Measurements from ENCODE around the gene CAMK2A. TPM values are rescaled to one million over a fixed set of nuclear protein-coding genes. Genes with fewer than 3 reads are reported as not detected.

CAMK2A gene
- total and polyA plus RNA-seq, 11 donors: 3.2 to 26.0 (median 15.2) TPM

- DNase-seq (peak in 1 of 5 donors; percentile 51), ATAC-seq (no peak)
- Histone ChIP-seq H3K27ac (no peak overlapping the region), H3K4me1 (peaks cover 0 to 9% (median 3%) of the 10 kb centered on the region in 12 donors), H3K27me3 (no peaks in the 10 kb centered on the region), H3K36me3 (no peaks in the 10 kb centered on the region), H3K9me3 (no peaks in the 10 kb centered on the region), H3K4me3 (no peak overlapping the region)
- 88 to 93% (median 89%) methylated on average over 16 to 23 of the region's 23 CpGs for WGBS, 4 donors
- intact Hi-C loops (cut with DNase I): loop anchor here in 2 of 10 donors (10.0 kb wide), 1 partner anchor 170 kb away; no protein-coding TSS in a partner anchor
- TF ChIP-seq POLR2A (IDR thresholded peaks at IDR 0.05) (no peak), CTCF (IDR thresholded peaks at IDR 0.05) (no peak)
These were observed 24.6 kb downstream of the CAMK2A start for GRCh38 chr5:150264667-150265603.

GRCh38 chr5:150263801-150264621, 25.6 kb downstream of the CAMK2A start:
- Histone ChIP-seq H3K4me3 (no peak overlapping the region), H3K27ac (no peak overlapping the region), H3K4me1 (peaks cover 0 to 9% (median 3%) of the 10 kb centered on the region in 12 donors), H3K27me3 (no peaks in the 10 kb centered on the region), H3K36me3 (no peaks in the 10 kb centered on the region), H3K9me3 (no peaks in the 10 kb centered on the region)
- WGBS, 4 donors: 56 to 78% (median 62%) methylated on average over 7 to 11 of the region's 11 CpGs
- no peak for TF ChIP-seq CTCF (IDR thresholded peaks at IDR 0.05)
- TF ChIP-seq POLR2A (IDR thresholded peaks at IDR 0.05): no peak
- DNase-seq (peak in 2 of 5 donors; percentile 54 to 55), ATAC-seq (peak in 3 of 4 donors; percentile 62 to 78 (median 63))
- intact Hi-C loops (cut with DNase I): loop anchor here in 2 of 10 donors (10.0 kb wide), 1 partner anchor 171 kb away; no protein-coding TSS in a partner anchor

GRCh38 chr5:150263375-150263775, 26.2 kb downstream of the CAMK2A start:
- Histone ChIP-seq H3K9me3 (no peaks in the 10 kb centered on the region), H3K4me1 (peaks cover 0 to 9% (median 3%) of the 10 kb centered on the region in 12 donors), H3K4me3 (no peak overlapping the region), H3K27ac (no peak overlapping the region), H3K27me3 (no peaks in the 10 kb centered on the region), H3K36me3 (no peaks in the 10 kb centered on the region)
- intact Hi-C loops (cut with DNase I): loop anchor here in 2 of 10 donors (10.0 kb wide), 1 partner anchor 171 kb away; no protein-coding TSS in a partner anchor
- DNase-seq (no peak), ATAC-seq (peak in 1 of 4 donors; percentile 6)
- 71 to 79% (median 75%) methylated on average over 5 of the region's 5 CpGs for WGBS, 4 donors
- TF ChIP-seq CTCF (IDR thresholded peaks at IDR 0.05) (no peak), POLR2A (IDR thresholded peaks at IDR 0.05) (no peak)
